ENCODE data around the gene LRPAP1. TPM values are rescaled to one million over a fixed set of nuclear protein-coding genes. Genes with fewer than 3 reads are reported as not detected.
"Not testable (repeated sequence)": the region's sequence is repeated elsewhere in the genome, so short reads cannot be mapped to it uniquely, and the experiment has no call there.

Gene LRPAP1
- polyA plus RNA-seq, 3 donors = 34.9 to 176 (median 140) TPM

DNA sequence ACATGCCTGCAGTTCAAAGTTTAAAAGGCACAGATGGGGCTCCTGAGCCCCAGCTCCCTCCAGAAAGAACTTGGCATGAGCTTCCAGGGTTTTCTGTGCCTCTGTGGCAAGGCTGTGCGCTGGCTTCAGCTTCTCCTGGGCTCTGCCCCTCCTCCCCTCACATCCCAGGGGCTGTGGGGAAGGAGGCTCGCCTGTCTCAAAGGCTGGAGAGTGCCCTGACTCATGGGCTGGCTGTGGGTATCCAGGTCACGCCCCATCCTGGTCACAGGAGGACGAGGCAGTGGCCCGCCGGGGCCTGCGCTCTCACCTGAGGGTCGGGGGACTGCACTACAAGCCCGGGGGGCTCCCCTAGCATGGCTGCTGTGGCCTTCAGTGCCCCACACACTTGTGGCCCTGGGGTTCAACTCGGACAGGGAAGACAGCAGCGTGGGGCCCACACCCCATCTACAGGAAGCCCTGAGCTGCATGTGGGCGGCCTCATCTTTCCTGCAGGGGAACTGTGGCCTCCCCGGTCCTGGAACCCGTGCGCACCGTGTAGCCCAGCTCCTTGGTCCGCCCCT is 17.9 kb downstream of the LRPAP1 start:
- no peak overlapping the region for H3K27ac ChIP-seq (ENCODE audit: low read depth, low read length)
- 84 to 89% (median 84%) methylated on average over 17 of the region's 17 CpGs for WGBS, 3 donors

DNA sequence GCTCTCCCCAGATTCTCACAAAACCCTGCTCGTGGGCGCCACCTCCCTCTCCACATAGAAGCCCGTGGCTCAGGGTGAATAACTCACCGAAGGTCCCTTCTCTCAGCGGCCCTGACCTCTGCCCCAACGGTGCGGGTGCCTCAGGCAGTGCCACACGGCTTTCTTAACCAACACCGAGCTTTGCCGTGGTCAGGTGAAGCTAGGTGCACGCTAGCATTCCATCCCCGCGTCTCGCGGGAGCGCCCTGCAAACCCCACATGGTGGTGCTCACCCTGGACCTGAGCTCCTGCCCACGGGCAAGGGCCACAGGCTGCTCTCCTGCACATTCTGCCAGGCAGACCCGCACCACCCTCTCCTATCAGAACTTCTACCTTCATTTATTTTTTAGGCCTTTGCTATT is 18.4 kb downstream of the LRPAP1 start:
- WGBS, 3 donors = 93 to 97% (median 95%) methylated on average over 18 of the region's 18 CpGs
- no peak overlapping the region for H3K27ac ChIP-seq (ENCODE audit: low read depth, low read length)

DNA sequence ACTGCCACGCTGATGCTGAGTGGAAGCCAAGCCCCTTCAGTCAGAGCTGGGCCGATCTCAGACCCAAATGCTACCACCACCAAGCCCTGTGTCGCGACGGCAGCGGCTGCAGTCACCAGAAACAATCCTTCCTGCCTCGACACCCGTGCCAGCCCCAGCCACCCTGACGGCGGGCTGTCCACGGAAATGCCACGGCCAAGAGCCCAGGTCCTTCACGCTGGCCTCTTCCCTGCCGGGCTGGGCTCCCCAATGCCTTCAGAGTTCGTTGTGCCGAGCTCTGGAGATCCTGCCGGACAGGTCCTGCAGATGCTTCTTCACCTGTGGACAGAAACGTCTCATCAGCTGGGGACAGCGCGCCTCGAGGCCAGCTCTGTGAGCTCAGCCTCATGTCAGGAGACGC is 19.5 kb downstream of the LRPAP1 start:
- WGBS, 3 donors = 93 to 95% (median 94%) methylated on average over 22 of the region's 22 CpGs
- H3K27ac ChIP-seq (ENCODE audit: low read depth, low read length) = no peak overlapping the region

DNA sequence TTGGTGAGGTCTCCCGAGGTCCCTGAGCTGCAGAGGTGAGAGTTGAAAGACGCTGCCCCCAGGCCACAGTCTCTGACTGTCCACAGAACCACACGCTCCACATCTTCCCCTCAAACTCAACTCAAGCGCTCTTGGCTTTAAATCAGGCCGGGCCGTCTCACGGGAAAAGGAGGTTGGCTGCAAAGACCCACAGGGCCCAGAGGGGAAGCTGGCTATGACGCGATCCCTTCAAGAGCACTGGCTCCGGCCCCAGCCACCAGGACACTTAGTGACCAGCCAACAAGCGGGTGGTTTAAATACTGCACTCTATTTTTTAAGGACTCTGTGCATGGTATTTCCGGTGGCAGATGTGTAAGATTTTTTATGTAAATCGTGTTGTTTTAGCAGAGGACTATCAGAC is 19.9 kb downstream of the LRPAP1 start:
- WGBS, 3 donors = 78 to 90% (median 86%) methylated on average over 13 of the region's 13 CpGs
- no peak overlapping the region for H3K27ac ChIP-seq (ENCODE audit: low read depth, low read length)

DNA sequence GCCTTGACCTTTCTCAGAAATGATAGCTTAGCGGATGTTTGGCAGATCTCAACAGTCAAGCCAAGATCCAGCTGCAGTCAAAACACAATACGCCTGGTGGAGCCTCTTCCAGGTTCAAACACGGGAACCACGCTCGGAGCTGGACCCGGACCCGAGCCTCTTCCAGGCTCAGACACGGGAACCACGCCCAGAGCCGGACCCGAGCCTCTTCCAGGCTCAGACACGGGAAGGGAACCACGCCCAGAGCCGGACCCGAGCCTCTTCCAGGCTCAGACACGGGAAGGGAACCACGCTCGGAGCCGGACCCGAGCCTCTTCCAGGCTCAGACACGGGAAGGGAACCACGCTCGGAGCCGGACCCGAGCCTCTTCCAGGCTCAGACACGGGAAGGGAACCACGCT is 20.6 kb downstream of the LRPAP1 start:
- WGBS, 3 donors = 96 to 99% (median 97%) methylated on average over 20 of the region's 27 CpGs
- not testable (repeated sequence) for H3K27ac ChIP-seq (ENCODE audit: low read depth, low read length)

DNA sequence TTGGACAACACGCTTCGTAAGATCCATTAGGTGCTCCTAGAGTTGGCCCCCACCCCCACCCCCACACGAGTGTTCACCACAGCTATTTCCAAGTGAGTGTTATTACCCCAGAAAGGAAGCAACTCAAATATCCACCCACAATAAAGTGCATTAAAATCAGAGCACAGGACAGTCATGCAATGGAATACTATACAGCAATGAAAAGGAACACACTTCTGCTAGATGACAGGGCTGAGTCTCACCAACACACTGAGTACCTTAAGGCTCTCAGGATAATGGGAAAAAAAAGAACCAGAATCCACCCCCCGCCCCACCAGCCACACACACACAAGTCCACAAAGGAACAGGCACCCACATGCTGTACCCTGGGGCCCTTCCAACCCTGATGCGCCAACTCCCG is 21.0 kb downstream of the LRPAP1 start:
- 94 to 98% (median 95%) methylated on average over 6 of the region's 6 CpGs for WGBS, 3 donors

DNA sequence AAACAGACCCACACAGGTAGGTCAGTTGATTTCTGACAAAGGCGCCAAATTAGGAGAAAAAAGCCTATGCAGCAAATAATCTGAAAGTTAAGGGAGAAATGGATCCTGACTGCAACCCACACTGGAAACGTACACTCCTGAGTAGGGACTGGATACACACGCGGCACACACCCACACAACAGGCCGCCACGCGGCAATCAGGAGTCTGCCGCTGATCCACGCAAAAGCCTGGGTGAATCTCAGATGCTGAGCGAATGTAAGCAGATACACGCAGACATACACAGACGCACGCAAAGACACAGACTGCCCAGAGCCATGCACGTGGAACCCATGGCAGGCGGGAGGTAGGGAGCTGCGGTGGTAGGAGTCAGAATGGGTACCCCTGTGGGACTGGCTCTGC is 21.7 kb downstream of the LRPAP1 start:
- WGBS, 3 donors = 95% methylated on average over 16 of the region's 16 CpGs
- no peak overlapping the region for H3K27ac ChIP-seq (ENCODE audit: low read depth, low read length)

More for the DNA sequence above, 21.0 kb downstream of the LRPAP1 start:
- H3K27ac ChIP-seq (ENCODE audit: low read depth, low read length) = no peak overlapping the region

DNA sequence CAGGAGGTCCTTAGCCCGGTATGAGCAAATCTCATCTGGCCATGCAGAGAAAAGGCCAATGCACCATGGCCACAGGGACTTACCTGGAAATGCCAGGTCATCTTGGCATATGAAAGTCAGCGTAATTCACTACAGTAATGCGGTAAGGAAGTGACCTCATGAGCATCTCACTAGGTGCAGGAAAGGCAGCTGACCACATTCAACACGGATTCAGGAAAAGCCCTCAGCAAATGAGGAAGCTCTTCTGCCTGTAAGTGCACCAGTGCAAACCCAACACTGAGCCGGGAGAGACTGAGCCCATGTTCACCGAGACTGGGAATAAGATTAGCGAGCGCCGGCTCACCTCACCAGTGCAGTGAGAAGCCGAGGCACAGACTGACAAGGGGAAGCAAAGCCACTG is 23.7 kb downstream of the LRPAP1 start:
- H3K27ac ChIP-seq (ENCODE audit: low read depth, low read length) = no peak overlapping the region
- 63 to 92% (median 71%) methylated on average over 10 of the region's 10 CpGs for WGBS, 3 donors

DNA sequence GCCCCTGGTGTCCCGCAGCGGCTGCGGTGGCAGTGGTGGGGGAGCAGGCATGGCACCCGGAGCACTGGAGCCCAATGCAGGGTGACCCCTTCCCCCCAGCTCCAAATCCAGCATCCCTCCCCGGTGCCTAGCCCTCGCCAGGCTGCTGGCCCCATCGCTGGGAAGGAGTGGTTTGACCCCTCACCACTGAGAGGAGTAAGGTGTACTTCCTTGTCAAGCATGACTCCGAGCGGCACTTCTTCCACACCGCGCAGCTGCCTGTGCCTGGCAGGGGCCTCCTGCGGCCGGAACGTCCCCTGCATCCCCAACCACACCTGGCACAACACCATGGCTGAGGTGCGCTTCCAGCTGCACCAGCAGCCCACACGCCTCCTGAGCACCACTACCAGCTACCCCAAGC is 27.0 kb downstream of the LRPAP1 start:
- WGBS, 3 donors = 92 to 99% (median 98%) methylated on average over 16 of the region's 16 CpGs
- H3K27ac ChIP-seq (ENCODE audit: low read depth, low read length) = no peak overlapping the region

DNA sequence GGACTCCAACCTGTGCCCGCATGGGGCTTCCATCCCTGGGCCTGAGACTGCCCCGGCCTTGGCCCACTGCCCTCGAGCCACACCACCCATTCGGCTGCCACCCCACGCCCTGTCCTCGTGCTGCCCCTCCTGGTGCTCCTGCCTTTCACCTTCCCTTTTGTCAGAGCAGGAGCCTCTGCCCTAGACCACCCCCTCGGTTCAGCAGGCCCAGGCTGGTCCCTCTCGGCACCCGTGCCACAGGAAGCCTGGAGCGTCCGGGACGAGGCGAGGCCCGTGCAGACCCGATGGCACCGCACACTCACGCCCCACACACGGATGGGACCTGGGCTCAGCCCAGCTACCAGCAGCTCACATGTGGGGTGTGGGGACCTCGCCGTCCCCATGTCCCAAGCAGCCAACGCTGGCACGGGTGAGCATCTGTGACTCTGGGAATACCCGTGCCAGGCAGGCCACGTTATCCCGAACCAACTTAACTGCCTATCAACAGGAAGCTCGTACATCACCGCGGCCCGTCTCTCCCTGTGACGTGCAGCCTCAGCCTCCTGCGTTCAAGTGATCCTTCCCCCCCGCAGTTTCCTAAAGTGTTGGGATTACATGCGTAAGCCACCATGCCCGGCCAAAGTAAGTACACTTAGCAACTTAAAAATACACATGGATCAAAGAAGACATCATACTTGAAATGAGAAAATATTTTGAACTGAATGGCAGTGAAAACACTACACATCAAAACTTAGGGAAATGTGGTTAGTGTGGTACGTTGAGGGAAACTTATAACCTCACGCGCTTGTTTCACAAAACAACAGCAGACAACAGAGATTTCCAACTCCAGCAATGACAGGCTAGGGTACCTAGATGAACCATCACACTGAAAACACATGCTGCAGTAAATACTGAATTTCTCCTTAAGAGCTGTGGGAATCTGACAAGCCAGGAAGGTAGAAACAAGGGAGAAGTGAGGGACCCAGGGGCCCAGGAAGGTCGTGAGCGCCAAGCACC is 29.0 kb downstream of the LRPAP1 start:
- no peak overlapping the region for H3K27ac ChIP-seq (ENCODE audit: low read depth, low read length)
- 85 to 90% (median 87%) methylated on average over 37 to 39 of the region's 39 CpGs for whole genome bisulfite sequencing, 3 donors

DNA sequence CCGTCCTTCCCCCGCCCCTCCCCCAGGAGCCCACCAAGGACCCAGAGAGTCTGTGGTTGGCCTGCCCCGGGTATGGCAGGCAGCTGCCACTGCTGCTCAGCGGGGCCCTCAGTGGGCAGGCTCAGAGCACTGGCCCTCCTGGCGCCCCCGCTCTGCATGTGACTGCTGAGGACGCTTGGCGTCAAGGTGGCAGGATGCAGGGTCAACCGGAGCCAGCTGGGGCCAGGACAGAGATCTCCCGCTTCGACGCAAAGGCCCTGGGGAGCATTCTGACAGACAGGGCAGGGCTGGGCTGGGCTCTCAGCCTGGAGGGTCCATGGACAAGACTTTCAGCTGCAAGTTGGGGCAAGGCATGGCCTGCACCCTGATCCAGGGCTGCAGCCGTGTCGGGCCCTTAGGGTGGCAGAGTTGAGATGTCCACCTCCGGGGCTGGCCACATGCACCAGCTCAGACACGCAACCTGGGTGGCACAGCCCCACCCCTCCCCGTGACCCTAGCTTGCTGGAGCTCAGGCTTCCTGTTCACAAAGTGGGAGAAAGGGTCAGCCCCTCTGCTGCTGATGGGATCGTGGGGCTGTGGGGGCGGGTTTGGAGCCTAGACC is 30.3 kb downstream of the LRPAP1 start:
- H3K27ac ChIP-seq (ENCODE audit: low read depth, low read length) = no peak overlapping the region
- WGBS, 3 donors = 82 to 88% (median 86%) methylated on average over 19 of the region's 19 CpGs

DNA sequence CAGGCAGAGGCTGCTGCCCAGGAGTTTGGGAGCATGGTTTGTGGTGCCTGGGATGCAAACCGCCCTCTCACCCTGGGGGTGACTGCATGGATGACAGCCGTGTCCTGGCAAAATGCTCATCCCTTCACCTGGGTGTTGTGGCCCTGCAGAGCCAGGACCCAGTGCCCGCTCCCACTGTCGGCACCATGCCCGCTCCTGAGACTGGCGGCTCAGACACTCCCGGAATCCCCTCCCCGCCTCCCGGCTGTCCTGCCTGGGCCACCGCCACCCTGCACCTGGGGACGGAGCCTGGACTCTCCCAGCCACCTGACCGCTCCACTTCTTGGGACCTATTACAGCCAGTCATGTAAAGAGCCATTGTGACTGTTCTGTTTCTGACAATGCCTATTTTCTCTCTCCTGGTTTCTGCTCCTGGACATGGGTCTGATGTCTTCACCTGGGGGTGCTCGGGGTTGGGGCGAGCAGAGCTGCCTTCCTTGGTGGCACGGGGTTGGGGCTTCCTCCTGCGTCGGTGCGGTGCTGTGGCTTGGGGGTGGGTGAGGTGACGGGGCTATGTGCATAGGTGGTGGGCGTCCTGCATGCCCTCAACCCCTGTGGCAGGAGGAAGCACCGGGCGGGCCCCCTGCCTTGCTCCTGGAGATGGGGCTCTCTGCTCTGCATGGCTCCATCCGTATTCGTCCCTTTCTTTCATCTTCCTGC is 30.9 kb downstream of the LRPAP1 start:
- no peak overlapping the region for H3K27ac ChIP-seq (ENCODE audit: low read depth, low read length)
- WGBS, 3 donors = 88 to 92% (median 91%) methylated on average over 24 of the region's 24 CpGs

DNA sequence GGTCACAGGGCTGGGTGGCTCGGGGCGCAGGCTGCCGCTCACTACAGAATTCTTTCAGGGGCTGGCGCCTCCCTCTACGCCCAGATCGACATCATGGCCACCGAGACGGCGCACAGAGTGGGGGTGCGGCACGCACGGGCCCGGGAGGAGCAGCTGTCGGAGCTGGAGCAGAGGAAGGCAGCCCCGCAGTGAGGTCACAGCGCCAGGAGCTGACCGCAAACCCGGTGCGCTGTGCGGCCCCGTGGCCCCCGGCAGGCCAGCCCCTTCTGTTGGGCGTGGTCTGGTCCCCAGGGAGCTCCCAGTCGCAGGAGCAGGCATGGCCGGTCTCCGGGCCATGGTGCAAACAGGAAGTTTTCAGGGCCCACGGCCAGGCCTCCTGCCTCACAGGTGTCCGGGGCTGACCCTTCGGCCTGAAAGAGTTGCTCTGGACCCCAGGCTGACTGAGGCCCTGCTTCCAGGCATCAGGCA is 31.6 kb downstream of the LRPAP1 start:
- no peak overlapping the region for H3K27ac ChIP-seq (ENCODE audit: low read depth, low read length)
- WGBS, 3 donors = 76 to 89% (median 78%) methylated on average over 29 of the region's 29 CpGs

DNA sequence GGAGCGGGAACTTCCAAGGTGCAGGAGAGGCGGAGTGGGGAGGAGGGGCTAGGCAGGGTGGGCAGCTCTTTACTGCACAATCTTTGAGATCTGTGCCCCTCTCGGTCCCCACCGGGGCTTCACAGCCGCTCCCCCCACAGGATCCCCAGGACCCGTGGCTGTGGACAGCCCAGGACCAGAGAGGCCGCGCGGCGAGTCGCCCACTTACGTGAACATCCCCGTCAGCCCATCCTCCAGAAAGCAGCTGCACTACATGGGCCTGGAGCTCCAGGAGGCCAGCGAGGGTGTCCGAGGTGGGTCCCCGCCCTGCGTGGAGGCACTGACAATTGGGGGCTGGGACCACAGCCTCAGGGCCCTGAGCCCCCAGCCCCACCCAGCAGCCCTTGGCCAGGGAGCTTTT is 32.1 kb downstream of the LRPAP1 start:
- 96 to 100% (median 96%) methylated on average over 12 to 17 of the region's 17 CpGs for WGBS, 3 donors
- H3K27ac ChIP-seq (ENCODE audit: low read depth, low read length) = no peak overlapping the region

DNA sequence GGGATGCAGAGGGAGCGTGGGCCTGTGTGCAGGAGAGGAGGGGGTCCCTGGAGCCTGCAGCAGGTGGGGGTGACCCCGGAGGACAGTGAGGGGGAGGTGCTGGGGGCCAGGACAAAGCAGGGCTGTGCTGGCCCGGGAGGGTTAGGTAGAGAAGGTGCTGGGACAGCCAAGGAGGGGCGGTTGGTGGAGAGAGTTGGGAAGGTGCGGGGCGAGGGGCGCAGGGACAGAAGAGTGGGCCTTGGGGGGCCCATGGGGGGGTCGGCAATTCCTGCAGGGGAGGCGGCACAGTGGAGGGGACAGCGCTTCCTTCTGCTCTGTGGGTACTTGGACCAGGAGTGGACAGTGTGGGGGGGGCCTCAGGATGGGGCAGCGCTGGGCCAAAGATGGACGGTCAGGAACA is 32.5 kb downstream of the LRPAP1 start:
- H3K27ac ChIP-seq (ENCODE audit: low read depth, low read length) = no peak overlapping the region
- WGBS, 3 donors = 92 to 94% (median 93%) methylated on average over 11 to 12 of the region's 12 CpGs

DNA sequence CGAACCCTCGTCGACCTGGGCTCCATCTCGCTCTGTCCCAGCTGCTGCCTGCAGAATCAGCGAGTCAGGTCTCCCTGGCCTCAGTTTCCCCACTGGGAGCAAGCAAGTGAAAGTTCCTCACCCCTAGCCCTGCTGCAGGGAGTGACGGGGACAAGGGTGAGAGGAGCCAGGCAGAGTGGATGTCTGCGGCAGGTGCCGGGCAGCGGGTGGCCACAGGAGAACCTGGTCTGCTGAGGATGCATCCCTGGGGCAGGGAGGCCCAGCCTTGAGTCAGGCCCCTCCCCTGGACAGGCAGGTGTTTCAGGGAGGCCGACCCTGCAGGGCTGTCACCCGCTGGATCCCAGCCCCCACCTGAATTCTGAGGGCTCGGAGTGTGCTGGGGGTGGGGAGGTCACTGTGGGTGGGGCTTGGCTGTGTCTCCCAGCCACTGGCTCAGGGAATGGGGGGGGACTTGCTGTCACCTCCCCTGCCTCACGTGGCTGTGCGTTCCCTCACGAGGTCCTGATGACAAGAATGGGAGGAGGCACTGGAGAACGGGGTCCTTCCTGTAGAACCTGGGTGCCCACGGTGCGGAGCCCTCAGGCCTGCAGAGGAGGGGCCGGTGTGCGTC is 33.2 kb downstream of the LRPAP1 start:
- WGBS, 3 donors = 82 to 86% (median 85%) methylated on average over 20 of the region's 20 CpGs
- no peak overlapping the region for H3K27ac ChIP-seq (ENCODE audit: low read depth, low read length)

DNA sequence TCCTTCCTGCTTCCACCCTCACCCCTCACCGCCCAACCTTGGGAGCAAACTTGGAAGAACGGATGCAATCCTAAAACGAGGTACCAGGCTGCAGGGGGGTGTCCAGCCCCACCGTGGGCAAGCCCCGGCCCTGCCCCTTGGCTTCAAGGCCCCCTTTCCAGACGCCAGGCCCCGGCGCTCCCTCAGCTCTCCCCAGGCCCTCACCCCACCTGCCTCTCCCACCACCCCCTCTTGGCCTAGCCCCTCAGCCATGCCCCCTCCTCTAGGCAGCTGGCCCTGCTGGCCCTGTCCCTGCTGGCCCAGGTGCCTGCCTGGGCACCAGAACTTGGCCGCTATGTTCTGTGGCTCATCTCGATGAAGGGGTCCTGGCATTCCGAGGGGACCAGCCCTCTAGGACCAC is 33.8 kb downstream of the LRPAP1 start:
- WGBS, 3 donors = 83 to 88% (median 86%) methylated on average over 9 to 11 of the region's 11 CpGs
- H3K27ac ChIP-seq (ENCODE audit: low read depth, low read length) = no peak overlapping the region
